Uterus (tissue), 2 donors: ENCODE measurements around the gene PODNL1.

Experiments
- CTCF ChIP-seq, 4 experiments: fragments of 200-600 bp in 2 of 4; fragments of 450-650 bp in 2 of 4; sonication (generic) in 2 of 4; IDR thresholded peaks; one replicate each; pipeline ENCODE4 v1.5.1; 2016 to 2019; ENCODE audit warnings: antibody characterized with exemption in 4 of 4, mild to moderate bottlenecking in 2 of 4, moderate library complexity in 1 of 4
- POLR2A ChIP-seq, 2 donors: fragments of 450-650 bp; IDR thresholded peaks; one replicate each; pipeline ENCODE4 v1.6.1; 2016; ENCODE audit warnings: antibody characterized with exemption in 2 of 2, mild to moderate bottlenecking in 1 of 2, moderate library complexity in 1 of 2

GRCh38 chr19:13978351-13979243 lies 40.4 kb upstream of the PODNL1 start:
- TF ChIP-seq CTCF (IDR thresholded peaks at IDR 0.05) (peak in 1 of 4 experiments; percentile 6), POLR2A (IDR thresholded peaks at IDR 0.05) (peak in 1 of 2 donors; percentile 15)
